Measurements from ENCODE around the gene RGL1.

The RGL1 gene

DNA sequence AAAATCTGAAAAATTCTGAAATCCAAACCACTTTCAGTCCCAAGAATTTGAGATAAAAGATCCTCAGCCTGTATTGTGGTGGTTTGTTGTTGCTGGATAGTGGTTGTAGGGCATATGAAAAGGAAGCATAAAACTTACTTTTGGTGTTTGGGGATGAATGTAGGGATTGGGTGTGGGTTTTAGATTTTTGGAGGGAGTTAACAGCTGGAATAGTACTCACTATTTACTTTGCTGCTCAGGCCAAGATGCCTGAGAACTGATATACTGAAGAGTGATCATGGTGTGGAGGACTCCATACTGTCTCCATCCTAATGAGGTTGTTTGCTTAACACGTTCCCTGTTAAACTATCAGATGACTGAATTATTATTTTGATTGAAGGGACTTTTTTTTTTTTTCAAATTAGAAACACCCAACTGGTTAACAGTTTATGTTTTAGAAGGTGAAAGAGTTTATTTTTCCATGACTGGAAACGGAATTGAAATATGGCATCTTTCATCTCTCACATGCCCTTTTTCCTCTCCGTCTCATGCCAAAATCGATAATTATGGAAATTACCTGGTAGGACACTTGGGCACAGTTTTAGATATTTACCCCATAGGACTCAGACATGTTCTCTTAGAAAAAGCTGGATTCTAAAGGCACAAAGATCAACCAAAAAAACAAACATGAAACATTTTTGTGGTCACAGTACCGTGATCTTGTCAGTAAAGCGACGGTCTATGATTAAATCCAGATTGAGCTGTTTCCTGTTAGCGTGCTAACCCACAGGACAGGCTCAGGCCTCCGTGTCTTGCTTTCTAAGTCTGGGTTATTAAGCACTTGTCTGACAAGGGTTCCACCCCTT lies 37.3 kb downstream of the RGL1 start:
- peak; percentile 98 for DNase-seq (ENCODE audit: low read depth)
- TF ChIP-seq CTCF (conservative IDR thresholded peaks at IDR 0.05; ENCODE audit: low read length) = no peak
- peak overlapping the region; percentile 34 for H3K4me3 ChIP-seq (ENCODE audit: low read length)

DNA sequence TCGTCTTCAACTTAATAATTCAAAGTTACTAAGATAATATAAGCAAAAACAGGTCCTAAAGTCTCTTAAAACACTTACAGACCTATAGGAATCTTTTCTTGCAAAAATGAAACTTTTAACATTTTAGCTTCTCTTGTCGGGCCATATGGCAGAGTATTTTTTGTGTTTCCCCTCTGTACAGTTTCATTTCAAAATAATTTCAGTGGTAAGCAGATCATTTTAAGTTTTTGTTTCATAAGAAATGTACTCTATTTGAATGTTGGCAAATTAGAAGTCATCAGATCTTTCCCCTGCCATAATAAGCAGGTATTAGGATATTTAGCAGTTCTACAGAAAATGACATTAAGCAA lies 37.9 kb downstream of the RGL1 start:
- DNase-seq (ENCODE audit: low read depth) = no peak
- TF ChIP-seq CTCF (conservative IDR thresholded peaks at IDR 0.05; ENCODE audit: low read length) = no peak
- peak overlapping the region; percentile 34 for H3K4me3 ChIP-seq (ENCODE audit: low read length)

DNA sequence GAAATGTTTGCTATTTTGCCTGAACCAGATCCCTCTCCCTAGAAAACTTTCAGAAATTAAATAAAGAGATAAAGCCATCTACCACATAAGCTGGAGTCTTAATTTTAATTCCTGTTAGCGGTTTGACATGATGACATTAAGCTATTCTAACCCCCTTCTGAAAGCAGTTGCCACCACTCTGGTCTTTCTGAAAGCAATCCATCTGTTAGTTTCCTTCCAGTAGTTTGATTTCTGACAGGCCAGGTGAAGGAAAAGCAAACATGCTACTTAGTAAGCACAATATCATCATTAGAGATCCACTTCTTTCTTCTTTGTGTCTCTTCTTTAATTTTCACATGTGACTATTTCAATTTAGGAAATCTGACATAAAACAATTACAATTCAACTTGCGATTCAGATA lies 39.9 kb downstream of the RGL1 start:
- TF ChIP-seq CTCF (conservative IDR thresholded peaks at IDR 0.05; ENCODE audit: low read length) = no peak
- no peak overlapping the region for H3K4me3 ChIP-seq (ENCODE audit: low read length)
- no peak for DNase-seq (ENCODE audit: low read depth)

- DNase-seq (ENCODE audit: low read depth) = peak; percentile 24
- H3K4me3 ChIP-seq (ENCODE audit: low read length) = no peak overlapping the region
- TF ChIP-seq CTCF (conservative IDR thresholded peaks at IDR 0.05; ENCODE audit: low read length) = no peak
Observed at GRCh38 chr1:183845681-183846080, 40.8 kb downstream of the RGL1 start.

GRCh38 chr1:183847641-183848040 lies 42.7 kb downstream of the RGL1 start:
- DNase-seq (ENCODE audit: low read depth) = no peak
- no peak for TF ChIP-seq CTCF (conservative IDR thresholded peaks at IDR 0.05; ENCODE audit: low read length)
- H3K4me3 ChIP-seq (ENCODE audit: low read length) = no peak overlapping the region

- DNase-seq (ENCODE audit: low read depth) = no peak
- H3K4me3 ChIP-seq (ENCODE audit: low read length) = no peak overlapping the region
- no peak for TF ChIP-seq CTCF (conservative IDR thresholded peaks at IDR 0.05; ENCODE audit: low read length)
Observed at GRCh38 chr1:183850852-183851251, 45.9 kb downstream of the RGL1 start.

DNA sequence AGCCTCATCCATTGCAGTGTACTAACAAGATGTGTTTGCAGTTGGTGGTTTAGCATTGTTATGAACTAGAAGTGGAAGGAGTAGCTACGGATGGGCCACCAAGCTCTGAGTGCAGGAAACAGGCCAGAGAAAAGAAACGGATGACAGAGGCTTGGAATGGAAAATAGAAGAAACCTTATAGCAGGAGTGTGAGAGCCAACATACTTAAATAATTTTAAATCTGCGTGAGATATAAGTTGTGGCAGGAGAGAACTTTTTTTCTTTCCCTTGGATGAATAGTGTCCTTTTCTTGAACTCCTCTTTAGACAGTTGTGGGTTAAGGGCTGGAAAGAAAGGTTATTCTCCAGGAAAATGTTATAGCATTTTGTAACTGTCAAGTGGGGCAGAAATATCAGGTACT lies 54.2 kb downstream of the RGL1 start:
- no peak for TF ChIP-seq CTCF (conservative IDR thresholded peaks at IDR 0.05; ENCODE audit: low read length)
- H3K4me3 ChIP-seq (ENCODE audit: low read length) = no peak overlapping the region
- no peak for DNase-seq (ENCODE audit: low read depth)

All from AG10803 (cell line).